CD4-positive, CD25-positive, alpha-beta regulatory T cell (primary cell): Measurements from ENCODE around the gene CLMP. TPM values are rescaled to one million over a fixed set of nuclear protein-coding genes. Genes with fewer than 3 reads are reported as not detected.
A peak's percentile ranks its signal among the peaks of the same experiment; 100 is the strongest.

Experiments
- ATAC-seq, 2 donors: fragments of 150-1000 bp; cut with Tn5 transposase; one replicate each; pipeline ENCODE4 v1.10.0; 2021; ENCODE audit warnings: low read depth in 2 of 2, moderate number of reproducible peaks in 2 of 2, moderate library complexity in 1 of 2
- DNase-seq, 3 donors: peaks; one replicate each; pipeline versions ENCODE4 v3.0.0 to v3.0.0-alpha.2; 2012 to 2022; ENCODE audit warnings: mixed read lengths in 1 of 3
- H3K27ac ChIP-seq: one replicate; pipeline ENCODE4 v1.7.0; 2013; ENCODE audit warnings: mild to moderate bottlenecking, low read length; ENCODE audit not compliant: insufficient read depth, poor library complexity, severe bottlenecking
- H3K27me3 ChIP-seq: one replicate; pipeline ENCODE4 v1.7.0; 2013; ENCODE audit warnings: low read length; ENCODE audit not compliant: control insufficient read depth, insufficient read depth
- H3K36me3 ChIP-seq: one replicate; pipeline ENCODE4 v1.7.0; 2013; ENCODE audit warnings: mild to moderate bottlenecking, low read length, moderate library complexity; ENCODE audit not compliant: control insufficient read depth, insufficient read depth
- H3K4me1 ChIP-seq: 2 replicates; pipeline ENCODE4 v1.7.0; 2013; ENCODE audit warnings: mild to moderate bottlenecking, low read length; ENCODE audit not compliant: insufficient read depth, control insufficient read depth, poor library complexity, severe bottlenecking
- H3K4me3 ChIP-seq: one replicate; pipeline ENCODE4 v1.7.0; 2013; ENCODE audit warnings: low read depth, mild to moderate bottlenecking, low read length, moderate library complexity
- H3K9me3 ChIP-seq, 2 experiments: 1 replicate in 1 of 2; 2 replicates in 1 of 2; pipeline ENCODE4 v1.7.0; 2013; ENCODE audit warnings: low read length in 2 of 2, mild to moderate bottlenecking in 1 of 2, moderate library complexity in 1 of 2; ENCODE audit not compliant: control insufficient read depth in 2 of 2
- H3K27ac Mint-ChIP-seq, 3 donors: one replicate each; pipeline ENCODE4 v1.8.0; 2020 to 2022; ENCODE audit warnings: mild to moderate bottlenecking in 3 of 3, mixed read lengths in 3 of 3, moderate library complexity in 2 of 3
- H3K27me3 Mint-ChIP-seq: one replicate; pipeline ENCODE4 v1.8.0; 2022; ENCODE audit warnings: mild to moderate bottlenecking, mixed read lengths
- H3K36me3 Mint-ChIP-seq: one replicate; pipeline ENCODE4 v1.8.0; 2020; ENCODE audit warnings: mixed read lengths
- H3K4me1 Mint-ChIP-seq, 4 donors: one replicate each; pipeline ENCODE4 v1.8.0; 2020 to 2022; ENCODE audit warnings: mixed read lengths in 4 of 4, mild to moderate bottlenecking in 1 of 4
- H3K4me3 Mint-ChIP-seq, 4 donors: one replicate each; pipeline ENCODE4 v1.8.0; 2020 to 2022; ENCODE audit warnings: mild to moderate bottlenecking in 4 of 4, mixed read lengths in 4 of 4, moderate library complexity in 3 of 4
- H3K9me3 Mint-ChIP-seq, 7 donors: one replicate each; pipeline ENCODE4 v1.8.0; 2020 to 2022; ENCODE audit warnings: mixed read lengths in 7 of 7, mild to moderate bottlenecking in 3 of 7, moderate library complexity in 2 of 7
- polyA plus RNA-seq, 4 donors: library from polyadenylated mRNA; unstranded; fragments of 300-500 nt; fragmentation: Illumina TruSeq; gene quantifications; one replicate each; pipeline ENCODE4 v1.2.3, GENCODE V29; 2021
- total RNA-seq: library from RNA; stranded (reverse); gene quantifications from one replicate; pipeline ENCODE4 v1.2.3, GENCODE V29; 2022

The CLMP gene
- total and polyA plus RNA-seq, 5 donors from 2014 or later: 0.05 to 0.23 (median 0.11) TPM

- Mint-ChIP-seq H3K27me3 (no peaks in the 10 kb centered on the region), H3K36me3 (no peaks in the 10 kb centered on the region), H3K27ac (peak overlapping the region in 1 of 3 donors; percentile 85), H3K4me3 (no peak overlapping the region), H3K4me1 (no peaks in the 10 kb centered on the region), H3K9me3 (no peaks in the 10 kb centered on the region)
- no peak overlapping the region for H3K27ac ChIP-seq
- no peaks in the 10 kb centered on the region for H3K36me3 ChIP-seq
- ATAC-seq (no peak), DNase-seq (no peak)
- no peaks in the 10 kb centered on the region for H3K9me3 ChIP-seq
- H3K4me1 ChIP-seq: no peaks in the 10 kb centered on the region
- H3K4me3 ChIP-seq: no peak overlapping the region
- H3K27me3 ChIP-seq: no peaks in the 10 kb centered on the region
These were observed 148.4 kb downstream of the CLMP start for GRCh38 chr11:123046473-123047259.

GRCh38 chr11:123045101-123045500, 149.9 kb downstream of the CLMP start:
- H3K4me3 ChIP-seq: no peak overlapping the region
- no peaks in the 10 kb centered on the region for H3K9me3 Mint-ChIP-seq

DNA sequence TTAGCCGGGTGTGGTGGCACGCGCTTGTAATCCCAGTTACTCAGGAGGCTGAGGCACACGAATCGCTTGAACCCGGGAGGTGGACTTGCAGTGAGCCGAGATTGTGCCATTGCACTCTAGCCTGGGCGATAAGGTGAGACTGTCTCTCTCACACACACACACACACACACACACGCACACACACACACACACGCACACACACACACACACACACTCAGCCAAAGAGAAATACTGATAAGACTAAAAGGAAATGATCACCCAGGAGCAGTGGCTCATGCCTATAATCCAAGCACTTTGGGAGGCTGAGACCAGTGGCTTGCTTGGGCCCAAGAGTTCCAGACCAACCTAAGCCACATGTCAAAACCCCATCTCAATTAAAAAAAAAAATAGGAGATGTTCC, 153.9 kb downstream of the CLMP start:
- no peaks in the 10 kb centered on the region for H3K36me3 Mint-ChIP-seq
- Histone ChIP-seq H3K9me3 (no peaks in the 10 kb centered on the region), H3K4me3 (no peak overlapping the region), H3K27ac (no peak overlapping the region), H3K27me3 (no peaks in the 10 kb centered on the region), H3K4me1 (no peaks in the 10 kb centered on the region), H3K36me3 (no peaks in the 10 kb centered on the region)
- no peaks in the 10 kb centered on the region for H3K4me1 Mint-ChIP-seq
- ATAC-seq (no peak), DNase-seq (no peak)
- no peak overlapping the region for H3K27ac Mint-ChIP-seq
- H3K9me3 Mint-ChIP-seq: no peaks in the 10 kb centered on the region
- H3K27me3 Mint-ChIP-seq: no peaks in the 10 kb centered on the region
- no peak overlapping the region for H3K4me3 Mint-ChIP-seq

More at GRCh38 chr11:123045101-123045500, 149.9 kb downstream of the CLMP start:
- Mint-ChIP-seq H3K27ac (no peak overlapping the region), H3K36me3 (no peaks in the 10 kb centered on the region), H3K4me3 (no peak overlapping the region), H3K4me1 (no peaks in the 10 kb centered on the region), H3K27me3 (no peaks in the 10 kb centered on the region)
- Histone ChIP-seq H3K27ac (no peak overlapping the region), H3K4me1 (no peaks in the 10 kb centered on the region), H3K9me3 (no peaks in the 10 kb centered on the region), H3K36me3 (no peaks in the 10 kb centered on the region), H3K27me3 (no peaks in the 10 kb centered on the region)
- DNase-seq (no peak), ATAC-seq (no peak)

- no peak overlapping the region for H3K27ac Mint-ChIP-seq
- Histone ChIP-seq H3K4me3 (no peak overlapping the region), H3K36me3 (no peaks in the 10 kb centered on the region), H3K27ac (no peak overlapping the region), H3K4me1 (no peaks in the 10 kb centered on the region), H3K27me3 (no peaks in the 10 kb centered on the region), H3K9me3 (no peaks in the 10 kb centered on the region)
- H3K27me3 Mint-ChIP-seq: no peaks in the 10 kb centered on the region
- no peak overlapping the region for H3K4me3 Mint-ChIP-seq
- H3K9me3 Mint-ChIP-seq: no peaks in the 10 kb centered on the region
- ATAC-seq (no peak), DNase-seq (no peak)
- H3K36me3 Mint-ChIP-seq: no peaks in the 10 kb centered on the region
- H3K4me1 Mint-ChIP-seq: no peaks in the 10 kb centered on the region
These were observed 155.0 kb downstream of the CLMP start for GRCh38 chr11:123040111-123040432.

DNA sequence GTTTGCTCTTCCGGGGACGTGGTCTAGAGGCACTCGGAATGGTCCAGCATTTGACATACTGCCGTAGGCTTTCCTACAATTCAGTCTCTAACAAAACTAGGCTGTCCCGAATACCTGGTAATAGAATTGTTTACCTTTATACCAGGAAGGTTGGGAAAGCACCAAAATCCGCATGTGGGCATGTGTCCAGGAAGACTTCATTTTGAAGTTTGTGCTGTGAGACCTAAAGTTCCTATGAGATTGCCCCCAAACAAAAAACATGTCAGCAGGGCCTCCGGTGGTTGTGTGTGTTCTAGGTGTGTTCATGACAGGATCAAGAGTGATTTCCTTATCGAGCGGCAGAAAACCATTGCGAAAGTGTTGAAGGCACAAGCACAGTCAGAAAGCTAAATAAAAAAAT, 159.2 kb downstream of the CLMP start:
- no peaks in the 10 kb centered on the region for H3K4me1 ChIP-seq
- no peak overlapping the region for H3K4me3 ChIP-seq
- Mint-ChIP-seq H3K4me1 (no peaks in the 10 kb centered on the region), H3K4me3 (no peak overlapping the region), H3K27ac (no peak overlapping the region), H3K9me3 (no peaks in the 10 kb centered on the region), H3K36me3 (no peaks in the 10 kb centered on the region), H3K27me3 (peaks cover 5% of the 10 kb centered on the region)
- DNase-seq (no peak), ATAC-seq (no peak)
- H3K27ac ChIP-seq: no peak overlapping the region
- no peaks in the 10 kb centered on the region for H3K9me3 ChIP-seq
- H3K36me3 ChIP-seq: no peaks in the 10 kb centered on the region
- H3K27me3 ChIP-seq: no peaks in the 10 kb centered on the region

DNA sequence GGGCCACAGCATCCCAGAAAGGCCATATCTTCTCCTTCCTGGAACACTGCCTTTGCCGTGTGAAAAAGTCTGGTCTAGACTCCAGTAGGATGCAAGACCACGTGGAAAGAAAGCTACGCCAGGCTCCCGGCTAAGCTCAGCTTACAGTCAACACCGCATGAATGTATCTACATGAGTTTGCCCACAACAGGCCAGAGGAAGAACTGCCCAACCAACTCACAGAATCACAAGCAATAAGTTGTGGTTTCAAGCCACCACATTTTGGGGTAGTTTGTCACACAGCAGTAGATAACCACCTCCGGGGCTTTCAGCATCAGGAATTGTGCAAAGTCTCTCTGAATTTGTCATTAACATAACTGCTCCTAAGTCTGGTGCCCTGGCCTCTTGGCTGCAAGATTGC, 160.5 kb downstream of the CLMP start:
- H3K27me3 Mint-ChIP-seq: peaks cover 5% of the 10 kb centered on the region
- Histone ChIP-seq H3K36me3 (no peaks in the 10 kb centered on the region), H3K4me1 (no peaks in the 10 kb centered on the region), H3K27ac (no peak overlapping the region), H3K9me3 (no peaks in the 10 kb centered on the region), H3K27me3 (no peaks in the 10 kb centered on the region), H3K4me3 (no peak overlapping the region)
- no peak for DNase-seq
- no peaks in the 10 kb centered on the region for H3K4me1 Mint-ChIP-seq
- H3K4me3 Mint-ChIP-seq: no peak overlapping the region
- ATAC-seq: no peak
- no peaks in the 10 kb centered on the region for H3K36me3 Mint-ChIP-seq
- H3K27ac Mint-ChIP-seq: no peak overlapping the region
- no peaks in the 10 kb centered on the region for H3K9me3 Mint-ChIP-seq

- H3K4me3 Mint-ChIP-seq: no peak overlapping the region
- no peaks in the 10 kb centered on the region for H3K9me3 Mint-ChIP-seq
- no peak overlapping the region for H3K4me3 ChIP-seq
- no peak overlapping the region for H3K27ac Mint-ChIP-seq
- no peak for DNase-seq
- no peaks in the 10 kb centered on the region for H3K4me1 Mint-ChIP-seq
- H3K4me1 ChIP-seq: no peaks in the 10 kb centered on the region
- H3K9me3 ChIP-seq: no peaks in the 10 kb centered on the region
- no peaks in the 10 kb centered on the region for H3K27me3 ChIP-seq
- no peaks in the 10 kb centered on the region for H3K36me3 Mint-ChIP-seq
- H3K36me3 ChIP-seq: no peaks in the 10 kb centered on the region
- no peak for ATAC-seq
- H3K27me3 Mint-ChIP-seq: peaks cover 5% of the 10 kb centered on the region
- H3K27ac ChIP-seq: no peak overlapping the region
These were observed 161.2 kb downstream of the CLMP start for GRCh38 chr11:123033895-123034294.

GRCh38 chr11:123030517-123030916, 164.5 kb downstream of the CLMP start:
- no peaks in the 10 kb centered on the region for H3K4me1 Mint-ChIP-seq
- H3K9me3 Mint-ChIP-seq: no peaks in the 10 kb centered on the region
- no peak overlapping the region for H3K4me3 Mint-ChIP-seq
- H3K4me1 ChIP-seq: no peaks in the 10 kb centered on the region
- H3K36me3 ChIP-seq: no peaks in the 10 kb centered on the region
- H3K4me3 ChIP-seq: no peak overlapping the region
- H3K27ac Mint-ChIP-seq: no peak overlapping the region
- peaks cover 3% of the 10 kb centered on the region for H3K27me3 ChIP-seq
- peaks cover 5% of the 10 kb centered on the region for H3K27me3 Mint-ChIP-seq
- no peak overlapping the region for H3K27ac ChIP-seq
- H3K9me3 ChIP-seq: no peaks in the 10 kb centered on the region
- ATAC-seq: no peak
- DNase-seq: no peak
- H3K36me3 Mint-ChIP-seq: no peaks in the 10 kb centered on the region
